Stimulated activated CD8-positive, alpha-beta memory T cell treated with anti-CD3 and anti-CD28 coated beads, Interleukin-12 subunit alpha, Interleukin-12 subunit beta, amount 100 ng/mL, for 1 hour (primary cell): Measurements from ENCODE around the gene C3orf22.

Experiments used
- DNase-seq: peaks from one replicate; pipeline ENCODE4 v3.0.0-alpha.2; 2020; ENCODE audit warnings: low read depth

Gene C3orf22

DNA sequence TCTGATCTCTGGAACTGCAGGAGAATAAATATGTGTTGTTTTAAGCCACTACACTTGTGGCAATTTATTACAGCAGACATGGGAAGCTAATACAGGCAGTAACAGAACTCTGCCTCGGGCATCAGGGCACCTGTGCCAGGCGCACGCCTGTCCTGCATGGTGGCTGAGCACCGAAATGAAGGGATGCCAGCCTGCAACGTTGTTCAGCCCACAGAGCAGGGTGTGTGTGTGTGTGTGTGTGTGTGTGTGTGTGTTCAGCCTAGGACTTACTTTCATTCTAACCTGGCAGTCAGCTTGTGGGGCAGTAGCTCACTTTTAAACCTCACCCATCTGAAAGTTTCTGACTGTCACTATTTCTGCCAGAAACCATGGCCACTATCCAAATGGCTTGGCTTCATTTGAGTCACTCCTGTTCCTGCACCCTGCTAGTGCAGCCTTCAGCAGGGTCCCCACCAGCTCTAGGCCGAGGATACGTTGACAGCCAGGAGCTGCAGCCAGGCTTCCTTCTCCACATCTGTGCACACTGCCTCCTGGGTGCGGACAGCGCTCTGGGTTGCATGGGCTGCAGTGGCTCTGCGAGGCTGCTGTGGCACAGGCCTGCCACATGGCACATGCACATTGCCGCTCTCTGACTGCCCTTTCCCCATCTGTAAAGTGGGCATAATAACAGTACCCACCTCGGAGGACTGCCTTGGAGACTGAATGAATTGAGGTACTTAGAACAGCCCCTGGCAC lies 45.6 kb downstream of the C3orf22 start:
- DNase-seq: no peak

DNA sequence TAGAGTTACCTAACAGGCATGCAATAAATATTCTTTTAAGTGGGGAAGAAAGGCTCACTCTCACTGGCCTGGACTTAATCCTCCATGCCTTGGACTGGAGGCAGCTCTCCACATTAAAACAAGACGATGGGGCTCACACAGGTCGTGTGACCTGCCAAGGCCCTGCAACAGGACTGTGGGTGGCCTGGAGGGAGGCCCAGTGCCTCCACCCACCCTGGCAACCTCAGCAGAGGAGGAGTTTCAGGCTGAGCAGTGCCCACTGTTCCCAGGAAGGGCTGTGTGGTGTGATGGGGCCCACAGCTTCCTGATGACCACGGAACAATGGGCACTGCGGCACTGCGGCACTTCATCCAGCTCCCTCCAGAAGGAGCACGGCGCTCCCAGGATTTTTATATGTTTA lies 46.7 kb downstream of the C3orf22 start:
- no peak for DNase-seq

GRCh38 chr3:126511291-126511690 lies 47.4 kb downstream of the C3orf22 start:
- no peak for DNase-seq

- no peak for DNase-seq
Measured at GRCh38 chr3:126510308-126510910, 48.3 kb downstream of the C3orf22 start.

DNA sequence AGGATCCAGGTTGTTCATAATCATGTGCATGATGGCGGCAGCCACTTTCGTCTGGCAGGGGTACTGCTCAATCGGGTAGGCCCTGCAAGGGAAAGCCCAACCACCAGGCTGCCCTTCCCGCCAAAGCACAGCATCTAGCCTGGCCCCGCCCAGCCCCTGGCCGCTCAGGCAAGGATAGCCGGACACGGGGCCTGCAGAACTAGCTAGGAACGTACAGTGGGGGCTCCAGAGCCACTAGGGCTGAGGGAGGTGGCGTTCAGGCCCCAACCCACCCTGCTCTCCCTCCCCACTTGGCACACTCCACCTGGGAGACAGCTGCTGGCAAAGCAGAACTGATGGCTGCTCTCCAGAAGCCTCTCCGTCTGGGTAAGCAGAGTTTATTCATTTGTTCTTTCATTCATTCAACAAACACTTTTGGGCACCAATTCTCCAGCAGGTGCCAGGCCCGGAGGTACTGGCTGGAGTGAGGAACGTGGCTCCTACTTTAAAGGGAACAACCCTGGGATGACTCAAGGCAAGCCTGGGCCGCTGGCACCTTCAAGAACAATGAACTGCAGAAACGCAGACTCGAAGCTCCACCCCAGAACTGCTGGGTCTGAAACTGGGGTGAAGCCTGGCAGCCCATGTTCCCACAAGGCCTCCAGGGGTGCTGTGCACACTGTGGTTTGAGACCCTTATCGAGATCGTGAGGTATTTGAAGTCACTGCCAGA lies 49.0 kb downstream of the C3orf22 start:
- DNase-seq: no peak

DNA sequence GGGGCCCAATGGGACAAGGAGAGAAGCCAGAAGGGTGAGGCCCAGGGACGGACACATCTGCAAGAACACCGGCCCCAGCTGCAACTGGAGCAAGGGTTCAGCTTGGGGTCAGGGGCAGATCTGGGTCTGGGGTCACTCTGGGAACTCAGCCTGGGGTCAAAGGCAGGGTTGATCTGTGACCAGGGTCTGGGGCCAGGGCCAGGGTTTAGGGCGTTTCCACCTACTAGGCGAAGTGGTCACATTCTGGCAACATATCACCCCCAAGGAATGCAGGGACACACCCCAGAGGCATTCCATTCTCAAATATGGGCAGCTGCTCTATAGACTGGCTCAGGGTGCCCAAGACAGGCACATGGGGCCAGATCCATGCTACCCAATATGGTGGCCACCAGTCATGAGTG lies 50.2 kb downstream of the C3orf22 start:
- no peak for DNase-seq

GRCh38 chr3:126507886-126508285 lies 50.8 kb downstream of the C3orf22 start:
- no peak for DNase-seq

DNA sequence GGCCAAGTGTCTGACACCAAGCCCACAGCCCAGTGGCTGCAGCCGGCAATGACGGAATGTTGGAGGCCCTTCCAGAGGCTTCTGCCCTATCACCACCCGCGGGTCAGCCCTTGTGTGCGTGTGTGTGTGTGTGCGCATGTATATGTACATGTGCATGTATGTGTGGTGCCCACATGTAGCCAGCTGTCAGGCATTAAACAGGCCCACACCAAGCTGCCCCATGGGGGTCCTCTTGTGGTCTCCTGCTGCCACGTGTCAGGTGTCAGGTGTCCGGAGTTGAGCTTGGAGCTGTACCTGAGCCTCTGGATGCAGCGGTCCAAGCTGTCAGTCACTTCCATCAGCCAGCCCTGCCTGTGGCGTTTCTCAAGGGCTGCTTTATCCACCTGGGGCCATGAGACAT lies 55.0 kb downstream of the C3orf22 start:
- DNase-seq: no peak

- no peak for DNase-seq
Measured at GRCh38 chr3:126502656-126503055, 56.1 kb downstream of the C3orf22 start.

GRCh38 chr3:126501736-126502135 lies 57.0 kb downstream of the C3orf22 start:
- no peak for DNase-seq

GRCh38 chr3:126501054-126501453 lies 57.7 kb downstream of the C3orf22 start:
- DNase-seq: no peak

DNA sequence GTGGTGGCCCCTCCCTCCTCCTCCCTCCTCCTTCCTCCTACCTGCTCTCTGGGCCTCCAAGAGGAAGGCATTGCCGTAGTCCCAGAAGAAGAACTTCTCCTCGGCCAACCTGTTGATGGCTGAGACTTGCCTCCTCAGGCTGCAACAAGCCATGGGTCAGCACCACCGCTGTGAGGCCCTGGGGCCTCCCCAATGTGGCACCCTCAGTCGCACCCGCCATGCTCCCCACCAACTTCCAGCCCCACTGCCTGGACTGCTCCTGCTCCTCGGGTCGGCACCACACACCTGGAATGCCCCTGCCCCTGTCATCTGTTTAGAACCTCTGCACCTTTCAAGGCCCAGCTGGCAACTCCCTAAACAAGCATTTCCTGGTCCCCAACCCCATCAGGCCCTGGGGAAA lies 58.7 kb downstream of the C3orf22 start:
- DNase-seq: no peak
